Activated CD8-positive, alpha-beta memory T cell treated with anti-CD3 and anti-CD28 coated beads for 1 hour (primary cell): ENCODE results near the gene TFDP1.

Source experiments
- DNase-seq, 2 donors: peaks; one replicate each; pipeline ENCODE4 v3.0.0-alpha.2; 2020; ENCODE audit warnings: low read depth in 1 of 2; ENCODE audit errors: extremely low read depth in 1 of 2

Gene TFDP1

DNA sequence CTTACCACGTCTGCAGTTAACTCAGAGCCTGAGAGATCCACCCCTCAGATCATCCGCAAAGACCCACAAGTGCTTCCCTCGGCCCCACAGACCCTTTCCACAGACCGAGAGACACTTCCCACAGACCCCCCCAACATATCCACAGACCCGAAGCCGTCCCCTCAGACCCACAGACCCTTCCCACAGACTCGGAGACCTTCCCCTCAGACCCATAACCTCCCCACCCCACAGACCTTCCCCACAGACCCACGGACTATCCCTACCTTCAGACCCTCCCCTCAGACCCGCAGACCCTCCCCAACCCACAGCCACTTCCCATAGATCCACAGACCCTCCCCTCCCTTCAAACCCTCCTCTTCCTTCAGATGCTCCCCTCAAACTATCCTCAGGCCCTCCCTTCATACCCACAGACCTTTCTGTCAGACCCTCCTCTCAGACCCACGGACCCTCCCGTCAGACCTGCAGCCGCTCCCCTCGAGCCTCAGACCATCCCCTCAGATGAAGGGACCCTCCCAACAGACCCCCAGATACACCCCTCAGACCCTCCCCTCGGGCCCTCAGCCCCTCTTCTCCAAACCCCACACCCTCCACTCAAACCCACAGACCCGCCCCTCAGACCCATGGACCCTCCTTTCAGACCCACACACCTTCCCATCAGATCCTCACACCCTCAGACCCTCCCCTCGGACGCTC lies 20.1 kb upstream of the TFDP1 start:
- no peak for DNase-seq

DNA sequence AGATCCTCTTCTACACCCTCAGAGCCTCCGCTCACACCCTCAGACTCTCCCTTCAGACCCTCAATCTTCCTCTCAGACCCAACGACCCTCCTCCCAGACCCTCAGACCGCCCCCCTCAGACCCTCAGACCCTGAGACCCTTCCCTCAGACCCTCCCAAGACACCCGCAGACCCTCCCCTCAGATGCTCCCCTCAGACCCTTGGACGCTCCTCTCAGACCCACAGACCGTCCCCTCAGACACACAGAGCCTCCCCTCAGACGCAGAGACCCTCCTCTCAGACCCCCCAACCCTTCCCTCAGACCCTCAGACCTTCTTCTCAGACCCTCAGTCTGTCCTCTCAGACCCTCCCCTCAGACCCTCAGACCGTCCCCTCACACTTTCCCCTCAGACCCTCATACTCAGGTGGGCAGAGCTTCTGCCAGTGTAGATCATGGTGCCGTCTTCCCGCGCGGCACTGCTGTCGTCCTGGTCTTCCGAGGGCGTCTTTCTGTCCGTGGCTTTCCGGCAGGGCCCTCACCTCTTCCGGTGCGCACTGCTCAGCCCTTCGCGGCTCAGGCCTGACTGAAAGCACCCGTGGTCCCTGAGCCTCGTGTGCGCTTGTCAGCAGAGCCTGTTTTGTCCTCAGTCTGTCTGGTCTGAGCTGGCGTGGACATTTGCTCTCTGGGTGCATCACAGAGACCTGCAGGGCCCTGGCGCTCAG lies 18.9 kb upstream of the TFDP1 start:
- no peak for DNase-seq

DNA sequence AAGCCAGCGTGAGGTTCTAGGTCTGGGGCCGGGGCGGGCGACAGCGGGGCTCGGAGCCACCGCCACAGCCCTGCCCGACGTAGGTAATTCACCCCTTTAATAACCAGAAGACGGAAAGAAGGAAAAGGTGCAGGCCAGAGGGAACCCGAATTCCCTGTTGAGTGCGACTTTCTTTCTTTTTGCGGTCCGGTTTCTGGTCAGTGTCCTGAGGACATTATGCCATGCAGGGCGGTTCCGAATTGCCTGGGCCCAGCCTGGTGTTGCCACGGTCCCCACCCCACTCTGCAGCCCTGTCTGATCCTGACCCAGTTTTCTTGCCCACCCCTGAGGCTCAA lies 18.4 kb upstream of the TFDP1 start:
- no peak for DNase-seq

DNA sequence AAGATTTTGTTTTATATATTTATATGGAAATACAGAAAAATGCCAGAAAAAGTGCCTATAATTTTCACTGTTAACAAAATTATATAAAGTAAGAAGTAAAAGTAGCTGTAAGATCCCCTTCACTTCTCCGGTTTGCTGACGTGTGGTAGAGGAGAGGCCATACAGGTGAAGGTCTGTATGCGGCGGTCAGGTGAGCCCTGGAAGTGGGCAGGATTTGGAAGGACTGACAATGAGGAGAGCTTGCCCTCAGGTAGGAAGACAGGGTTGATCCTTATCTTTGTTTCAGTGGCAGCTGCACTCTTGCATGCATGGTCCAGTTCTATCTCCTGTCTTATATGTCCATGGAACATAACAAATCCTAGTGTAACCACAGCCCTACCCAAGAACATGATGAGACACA lies 16.9 kb upstream of the TFDP1 start:
- DNase-seq, result no peak

DNA sequence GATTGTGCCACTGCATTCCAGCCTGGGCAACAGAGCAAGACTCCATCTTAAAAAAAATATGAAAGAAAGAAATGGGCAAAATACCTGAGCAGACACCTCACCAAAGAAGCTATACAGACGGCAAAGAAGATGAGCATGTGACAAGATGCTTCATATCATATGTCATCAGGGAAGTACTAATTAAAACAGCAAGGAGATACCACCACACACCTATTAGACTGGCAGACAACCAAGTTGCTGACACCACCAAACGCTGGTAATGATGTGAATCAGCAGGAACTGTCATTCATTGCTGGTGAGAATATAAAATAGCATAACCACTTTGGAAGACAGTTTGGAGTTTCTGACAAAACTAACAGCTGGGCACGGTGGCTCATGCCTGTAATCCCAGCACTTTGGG lies 11.5 kb upstream of the TFDP1 start:
- no peak for DNase-seq

DNA sequence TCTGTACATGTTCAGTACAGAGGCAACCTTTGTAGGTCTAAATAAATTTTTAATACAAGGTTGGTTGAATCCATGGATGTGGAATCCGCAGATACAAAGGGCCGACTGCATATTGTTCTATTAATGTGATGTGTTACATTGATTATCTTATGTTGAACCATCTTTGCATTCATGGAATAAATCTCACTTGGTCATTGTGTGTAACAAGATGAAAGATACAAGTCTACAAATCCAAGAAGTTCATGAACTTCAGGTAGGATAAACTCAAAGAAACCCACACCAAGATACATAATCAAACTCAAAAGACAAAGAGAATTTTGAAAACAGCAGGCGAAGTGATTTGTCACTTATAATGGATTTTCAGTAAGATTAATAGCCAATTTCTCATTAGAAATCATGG lies 8.0 kb upstream of the TFDP1 start:
- DNase-seq, result no peak

DNA sequence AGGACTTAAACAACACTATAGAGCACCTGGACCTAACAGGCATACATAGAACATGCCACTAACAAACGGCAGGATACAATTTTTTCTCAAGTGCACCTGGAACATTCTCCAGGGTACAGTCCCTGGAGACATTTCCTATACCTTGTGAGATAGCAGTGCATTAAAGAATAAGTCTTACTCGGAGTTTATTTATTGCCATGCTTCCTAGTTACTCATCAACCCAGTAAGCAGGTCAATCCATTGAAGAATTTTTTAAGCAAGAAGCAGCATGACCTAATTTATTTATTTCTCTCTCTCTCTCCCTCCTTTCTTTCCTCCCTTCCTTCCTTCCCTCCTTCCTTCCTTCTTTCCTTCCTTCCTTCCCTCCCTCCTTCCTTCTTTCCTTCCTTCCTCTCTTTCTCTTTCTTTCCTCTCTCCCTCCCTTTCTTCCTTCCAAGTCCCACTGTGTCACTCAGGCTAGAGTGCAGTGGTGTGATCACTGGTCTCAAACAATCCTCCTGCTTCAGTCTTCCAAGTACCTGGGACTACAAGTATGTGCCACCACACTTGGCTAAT lies 6.6 kb upstream of the TFDP1 start:
- DNase-seq, result no peak

DNA sequence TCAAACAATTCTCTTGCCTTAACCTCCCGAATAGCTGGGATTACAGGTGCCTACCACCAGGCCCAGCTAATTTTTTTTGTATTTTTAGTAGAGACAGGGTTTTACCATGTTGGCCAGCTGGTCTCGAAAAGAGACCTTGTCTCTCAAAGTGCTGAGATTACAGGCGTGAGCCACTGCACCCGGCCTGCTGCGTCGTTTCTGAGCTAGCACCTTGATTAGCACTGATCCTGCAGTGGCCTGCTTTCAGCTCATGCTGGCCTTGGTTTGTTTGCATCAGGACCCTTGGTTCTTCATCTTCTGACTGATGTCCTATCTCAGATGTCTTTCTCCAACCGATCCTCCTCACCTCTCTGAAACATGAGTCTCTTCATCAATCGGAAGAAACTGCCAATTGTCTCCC lies 4.9 kb upstream of the TFDP1 start:
- no peak for DNase-seq

DNA sequence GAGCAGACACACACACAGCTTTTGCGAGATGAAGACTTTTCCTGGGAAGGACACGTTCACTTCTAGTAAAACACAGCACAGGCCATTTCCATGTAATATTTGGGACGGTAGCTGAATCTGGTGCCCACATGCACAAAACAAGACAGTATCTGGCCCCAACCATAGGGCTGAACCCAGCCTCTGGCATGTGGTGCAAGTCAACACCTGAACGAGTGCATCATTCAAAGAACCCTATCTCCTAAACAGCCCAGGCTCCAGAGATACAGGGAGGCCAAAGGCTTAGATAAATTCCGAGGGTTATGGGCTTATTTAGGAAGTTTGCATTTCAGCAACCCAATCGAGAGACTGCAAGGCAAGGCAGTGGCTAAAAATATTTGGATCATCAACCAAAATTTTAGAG lies 2.7 kb upstream of the TFDP1 start:
- DNase-seq, result no peak

DNA sequence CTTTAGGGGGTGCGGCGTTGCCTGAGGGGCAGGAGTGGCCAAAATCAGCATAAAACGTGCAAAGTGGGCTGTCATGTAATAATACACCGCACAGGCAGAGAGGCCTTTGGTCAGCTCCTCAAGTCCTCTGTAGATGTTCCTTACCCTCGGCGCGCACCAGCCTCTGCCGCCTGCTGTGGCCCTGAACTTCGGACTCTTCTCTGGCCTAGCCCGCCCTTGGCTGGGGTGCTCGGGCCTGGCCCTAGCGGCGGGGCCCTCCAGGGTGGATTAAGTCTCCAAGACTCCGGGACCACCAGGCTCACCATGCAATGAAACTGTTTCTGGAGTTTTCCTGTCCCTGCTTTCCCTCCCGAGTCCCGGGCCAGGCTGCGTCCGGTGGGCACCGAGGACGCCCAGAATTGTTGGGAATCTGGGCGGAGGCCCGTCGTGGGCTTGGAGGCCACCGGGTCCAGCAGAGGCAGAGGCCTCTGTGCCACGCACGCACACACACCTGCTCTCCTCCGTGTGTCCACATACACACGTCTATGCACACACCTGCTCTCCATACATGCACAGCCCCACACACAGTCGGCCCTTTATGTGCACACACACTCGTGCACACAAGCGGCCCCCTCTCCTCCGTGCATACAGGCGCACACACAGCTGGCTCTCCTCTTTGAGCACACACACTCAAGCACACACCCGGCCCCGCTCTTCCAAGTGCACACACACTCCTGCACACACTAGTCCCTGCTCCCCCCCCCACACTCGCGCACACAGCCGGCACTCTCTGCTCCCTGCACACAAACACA lies 1.5 kb upstream of the TFDP1 start:
- no peak for DNase-seq

DNA sequence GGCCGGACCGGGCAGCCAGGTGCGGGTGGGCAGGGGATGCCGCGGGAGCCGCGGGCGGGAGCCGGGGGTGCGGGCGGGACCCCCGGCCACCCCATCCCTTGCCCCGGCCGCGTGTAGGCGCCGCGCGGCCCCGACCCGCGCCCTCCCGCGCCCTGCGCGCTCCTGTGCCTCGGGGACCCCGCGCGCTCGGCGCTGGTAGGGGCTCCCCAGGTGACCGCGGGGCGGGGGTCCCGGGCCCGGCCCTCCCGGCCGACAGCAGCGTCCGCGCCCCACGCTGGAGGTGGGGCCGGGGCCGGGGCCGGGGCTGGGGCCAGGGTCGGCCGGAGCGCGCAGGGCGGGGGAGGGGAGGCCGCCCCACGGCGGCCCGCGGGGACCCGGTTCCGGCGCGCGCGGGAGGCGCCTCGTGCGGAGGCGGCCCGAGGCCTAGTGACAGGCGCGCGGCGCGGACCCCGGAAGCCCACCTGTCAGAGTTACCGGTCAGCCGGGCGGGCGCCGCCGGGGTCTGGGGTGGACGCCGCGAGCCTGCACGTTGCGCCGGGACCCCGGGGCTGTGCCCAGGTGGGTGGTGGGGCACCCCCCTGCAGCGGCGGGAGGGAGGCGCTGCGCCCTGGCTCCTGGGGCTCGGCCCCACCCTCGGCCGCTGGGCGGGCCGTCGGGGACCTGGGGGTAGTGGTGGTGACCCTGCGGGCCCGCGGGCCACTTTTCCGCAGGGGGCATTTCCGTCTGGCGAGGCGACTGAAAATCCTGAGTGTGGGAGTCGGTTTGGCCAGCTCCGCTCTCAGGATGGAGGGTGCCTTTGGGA lies 518 bp downstream of the TFDP1 start:
- no peak for DNase-seq

DNA sequence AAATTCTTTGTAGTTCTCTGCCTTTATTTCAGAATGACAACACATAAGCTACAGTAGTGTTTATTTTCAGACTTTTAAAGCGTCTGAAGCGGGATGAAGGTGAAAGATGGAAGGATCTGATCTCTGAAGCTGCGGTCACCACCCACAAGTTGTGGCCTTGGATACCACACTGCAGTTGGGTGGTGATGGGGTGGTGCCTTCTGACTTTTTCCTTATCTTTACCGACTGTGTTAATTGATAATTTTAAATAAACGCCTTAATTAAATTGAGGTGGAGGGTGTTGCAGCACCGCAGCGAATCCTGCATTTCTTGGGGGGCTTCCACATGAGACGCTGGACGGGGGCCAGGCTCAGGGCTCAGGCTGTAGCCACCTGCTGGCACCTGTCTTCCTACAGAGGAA lies 1.3 kb downstream of the TFDP1 start:
- DNase-seq, result no peak

DNA sequence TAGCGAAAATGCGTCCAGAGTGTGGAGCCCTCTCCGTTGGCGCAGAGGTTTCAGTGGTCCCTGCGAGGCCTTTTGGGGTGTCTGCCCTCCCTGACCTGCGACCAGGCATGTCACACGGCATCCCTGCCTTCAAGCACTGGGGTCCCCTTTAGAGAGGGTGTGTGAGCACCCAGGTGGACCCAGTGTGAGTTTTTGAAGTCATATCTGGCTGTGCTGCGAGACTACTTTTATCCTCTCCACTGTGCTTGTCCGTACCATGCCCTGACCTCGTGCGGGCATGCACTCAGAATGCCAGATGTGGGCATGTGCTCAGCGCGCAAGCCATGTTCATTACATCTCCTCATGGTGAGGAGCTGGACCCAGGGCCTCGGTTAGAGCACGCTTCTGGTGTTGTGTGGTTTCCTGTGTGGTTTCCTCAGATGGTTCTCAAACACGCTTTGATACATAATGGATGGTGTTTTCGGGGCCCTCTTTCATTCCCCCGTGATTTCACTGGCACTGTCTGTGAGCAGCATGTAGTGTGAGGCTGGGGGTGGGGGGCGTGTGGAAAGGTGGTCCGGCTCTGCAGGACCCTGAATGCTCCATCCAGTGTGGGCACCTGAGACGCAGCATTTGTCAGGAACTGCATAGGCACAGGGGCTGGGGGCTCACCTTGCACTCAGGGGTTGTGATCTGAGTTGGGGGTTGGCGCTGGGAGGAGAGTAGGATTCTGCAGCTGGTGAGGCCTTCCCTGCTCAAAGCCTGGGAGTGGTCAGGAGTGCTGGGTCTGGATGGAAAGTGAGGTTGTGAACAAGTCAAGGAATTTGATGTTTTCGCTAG lies 2.3 kb downstream of the TFDP1 start:
- no peak for DNase-seq

DNA sequence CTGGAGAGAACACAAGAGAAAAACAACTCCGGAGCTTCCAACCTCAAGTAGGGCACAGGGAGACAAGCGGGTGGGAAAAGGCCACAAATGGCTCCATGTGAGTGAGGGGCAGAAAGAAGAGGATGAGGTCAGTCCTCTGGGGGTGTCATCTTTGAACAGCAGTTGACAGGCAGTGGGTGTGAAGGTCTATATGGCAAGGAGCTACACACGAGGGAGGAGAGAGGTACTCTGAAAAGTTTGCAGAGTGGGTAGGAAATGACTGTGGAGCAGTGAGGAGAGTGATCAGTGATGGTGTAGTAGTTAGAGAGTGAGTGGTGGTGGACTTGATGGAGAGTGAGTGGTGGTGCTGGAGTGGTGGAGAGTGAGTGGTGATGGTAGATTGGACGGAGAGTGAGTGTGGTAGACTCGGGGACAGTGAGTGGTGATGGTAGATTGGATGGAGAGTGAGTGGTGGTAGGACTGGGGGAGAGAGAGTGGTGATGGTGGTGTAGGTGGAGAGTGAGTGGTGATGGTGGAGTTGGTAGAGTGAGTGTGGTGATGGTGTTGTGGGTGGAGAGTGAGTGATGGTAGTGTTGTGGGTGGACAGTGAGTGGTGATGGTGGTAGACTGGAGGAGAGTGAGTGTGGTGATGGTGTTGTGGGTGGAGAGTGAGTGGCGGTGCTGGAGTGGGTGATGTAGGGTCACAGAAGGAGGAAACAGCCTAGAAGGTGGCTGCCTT lies 4.0 kb downstream of the TFDP1 start:
- DNase-seq, result no peak

DNA sequence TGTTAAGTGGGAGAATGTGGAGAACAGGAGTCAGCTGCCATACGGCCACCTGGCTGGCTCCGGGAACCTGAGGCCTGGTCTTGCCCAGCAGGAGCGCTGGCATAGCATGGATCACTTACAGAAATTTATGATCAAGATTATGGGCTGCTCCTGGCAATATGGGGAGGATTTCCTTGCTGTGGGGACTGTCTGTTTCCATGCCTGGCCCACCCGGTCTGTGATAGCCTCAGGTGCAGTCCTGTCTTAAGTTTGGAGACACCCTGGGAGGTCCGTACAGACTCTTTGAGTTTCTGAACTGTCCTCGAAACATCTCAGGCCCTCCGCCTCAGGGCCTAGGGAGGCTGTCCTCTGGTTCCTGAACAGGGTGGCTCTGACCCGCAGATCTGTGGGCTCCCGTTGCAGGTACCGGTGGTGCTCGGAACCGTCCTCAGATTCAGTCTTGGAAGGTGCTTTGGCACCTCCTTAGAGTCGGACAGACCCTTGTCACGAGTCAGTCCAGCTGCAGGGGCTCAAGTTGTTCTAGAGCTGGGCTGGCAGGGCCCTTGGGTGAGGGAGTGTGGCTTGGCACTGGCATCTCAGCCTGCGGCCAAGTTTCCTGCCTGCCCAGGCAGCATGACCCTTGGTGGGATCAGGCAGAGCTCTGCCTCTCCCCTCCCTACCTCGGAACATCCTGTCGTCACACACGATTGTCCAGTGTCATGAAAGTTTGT lies 4.9 kb downstream of the TFDP1 start:
- DNase-seq, result no peak

DNA sequence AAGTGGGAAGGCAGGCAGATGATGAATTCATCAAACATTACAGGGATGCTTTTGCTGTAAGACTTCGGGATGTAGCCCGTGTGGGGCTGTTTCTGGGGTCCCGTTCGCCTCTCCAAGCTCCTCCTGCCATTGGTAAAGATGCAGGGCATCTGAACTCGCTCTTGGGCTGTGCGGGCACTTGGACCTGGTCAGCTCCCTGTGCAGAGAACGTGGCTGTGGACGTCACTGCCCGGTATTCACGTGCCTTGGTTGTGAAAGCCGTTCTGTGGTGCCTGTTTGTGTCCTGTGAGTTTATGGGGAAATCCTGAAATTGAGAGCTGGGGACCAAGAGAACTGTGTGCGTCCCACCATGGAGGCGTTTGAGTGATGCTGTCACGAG lies 5.4 kb downstream of the TFDP1 start:
- no peak for DNase-seq

DNA sequence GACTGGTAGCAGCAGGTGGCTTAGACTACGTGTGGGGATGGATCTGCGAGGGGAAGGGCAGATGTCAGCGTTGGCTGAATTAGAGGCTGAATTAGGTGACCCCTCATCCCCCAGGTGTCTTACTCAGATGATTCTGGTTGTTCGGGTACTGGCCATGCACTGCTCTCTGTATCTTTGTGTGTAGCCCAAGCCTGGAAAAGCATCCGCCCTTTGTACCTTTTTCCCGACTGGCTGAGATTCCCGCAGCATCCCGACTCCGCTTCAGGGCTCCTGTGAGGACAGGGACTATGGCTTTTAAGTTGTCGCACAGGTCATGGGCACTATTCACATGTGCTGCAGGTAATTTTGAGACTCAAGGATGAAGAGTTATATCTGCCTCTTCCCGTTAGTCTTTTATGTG lies 7.2 kb downstream of the TFDP1 start:
- no peak for DNase-seq

DNA sequence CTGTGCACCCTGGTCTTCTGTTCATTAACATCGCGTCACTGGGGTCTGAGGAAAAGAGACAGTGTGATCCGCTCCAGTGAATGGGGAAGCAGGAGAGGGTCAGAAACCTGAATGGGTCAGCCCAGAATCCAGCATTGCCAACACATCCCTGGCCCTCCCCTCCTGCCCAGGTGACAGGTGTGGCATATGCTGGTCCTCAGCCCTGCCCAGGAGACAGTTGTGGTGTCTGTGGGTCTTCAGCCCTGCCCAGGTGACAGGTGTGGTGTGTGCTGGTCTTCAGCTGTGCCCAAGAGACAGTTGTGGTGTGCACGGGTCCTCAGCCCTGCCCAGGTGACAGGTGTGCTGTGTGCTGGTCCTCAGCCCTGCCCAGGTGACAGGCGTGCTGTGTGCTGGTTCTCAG lies 8.0 kb downstream of the TFDP1 start:
- DNase-seq, result no peak
